NCI-H1105 (cell line): ENCODE data around the gene CLIC3.

ENCODE experiments used
- DNase-seq: peaks from one replicate; lab custom pipeline; 2025; lab: John Stamatoyannopoulos, UW

The CLIC3 gene

GRCh38 chr9:136980669-136981478 is 15.5 kb downstream of the CLIC3 start:
- DNase-seq: no peak

DNA sequence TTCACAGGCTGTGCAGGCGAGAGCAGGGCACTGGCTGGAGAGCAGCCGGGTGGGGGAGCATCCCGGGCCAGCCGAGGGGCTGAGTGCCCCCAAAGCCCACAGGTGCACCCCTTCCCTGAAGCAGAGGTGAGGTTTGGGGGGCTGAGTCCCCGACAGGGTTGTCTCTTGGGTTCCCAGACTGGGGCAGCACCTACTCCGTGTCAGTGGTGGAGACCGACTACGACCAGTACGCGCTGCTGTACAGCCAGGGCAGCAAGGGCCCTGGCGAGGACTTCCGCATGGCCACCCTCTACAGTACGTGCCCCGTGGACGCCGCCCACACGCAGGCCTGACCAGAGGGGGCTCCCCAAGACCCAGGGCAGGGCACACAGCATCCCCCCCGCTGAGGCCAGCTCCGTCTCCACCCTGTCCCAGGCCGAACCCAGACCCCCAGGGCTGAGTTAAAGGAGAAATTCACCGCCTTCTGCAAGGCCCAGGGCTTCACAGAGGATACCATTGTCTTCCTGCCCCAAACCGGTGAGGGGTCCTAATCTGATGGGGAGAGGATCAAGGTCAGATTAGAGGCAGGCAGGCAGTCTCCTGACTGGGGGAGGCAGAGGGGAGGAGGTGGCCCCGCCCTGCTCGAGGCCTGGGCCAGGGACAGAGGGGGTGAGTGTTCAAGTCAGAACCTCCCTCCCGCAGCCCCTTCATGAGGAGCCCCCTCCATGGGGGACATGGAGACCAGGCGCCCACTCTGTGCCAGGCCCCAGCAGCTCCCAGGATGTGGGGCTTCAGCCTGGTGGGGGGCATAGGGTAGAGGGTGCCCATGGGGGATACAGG is 16.4 kb downstream of the CLIC3 start:
- no peak for DNase-seq

- no peak for DNase-seq
Observed at GRCh38 chr9:136978865-136979544, 17.4 kb downstream of the CLIC3 start.

GRCh38 chr9:136978073-136978864 is 18.1 kb downstream of the CLIC3 start:
- DNase-seq: no peak

DNA sequence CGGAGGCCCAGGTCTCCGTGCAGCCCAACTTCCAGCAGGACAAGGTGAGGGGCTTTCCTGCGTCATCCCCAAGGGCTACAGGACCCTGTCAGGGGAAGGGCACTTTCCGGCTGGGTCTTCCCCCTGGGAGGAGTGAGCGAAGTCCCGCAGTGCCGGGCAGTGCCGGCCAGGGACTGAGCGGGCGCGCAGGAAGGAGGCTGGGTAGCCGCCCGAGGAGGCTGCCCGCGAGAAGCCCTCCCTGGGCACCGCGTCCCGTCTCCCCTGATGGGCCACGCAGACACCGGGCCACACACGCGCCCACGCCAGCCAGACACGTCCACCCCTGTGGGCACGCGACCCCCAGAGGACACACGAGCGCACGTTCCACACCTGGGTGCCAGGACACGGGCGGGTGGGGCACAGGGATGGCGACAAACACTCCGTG is 18.7 kb downstream of the CLIC3 start:
- no peak for DNase-seq

- DNase-seq: no peak
Observed at GRCh38 chr9:136977223-136977622, 19.1 kb downstream of the CLIC3 start, which contains the start of gene PTGDS. Gene PTGDS, plus strand, starts transcription at chr9:136977504. Its CDS starts 75 bp downstream, at chr9:136977579.

DNA sequence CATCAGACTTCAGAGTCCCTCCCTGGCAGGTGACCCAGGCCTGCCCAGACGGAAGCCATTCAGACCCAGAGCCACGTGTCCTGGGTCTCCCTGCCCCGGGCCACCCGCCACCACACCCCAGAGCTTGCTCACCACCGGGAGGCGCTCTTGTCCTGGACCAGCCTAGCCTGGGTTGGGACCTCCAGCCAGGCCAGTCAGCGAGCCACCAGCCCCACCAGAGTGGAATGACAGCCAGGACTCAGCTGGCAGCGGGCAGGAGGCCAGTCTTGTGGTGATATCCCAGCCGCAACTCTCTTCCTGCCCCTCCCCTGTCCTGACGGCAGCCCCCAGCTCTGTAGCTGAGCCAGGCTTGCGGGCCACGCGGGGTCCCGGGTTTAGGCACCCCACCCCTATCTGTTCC is 20.7 kb downstream of the CLIC3 start:
- no peak for DNase-seq

DNA sequence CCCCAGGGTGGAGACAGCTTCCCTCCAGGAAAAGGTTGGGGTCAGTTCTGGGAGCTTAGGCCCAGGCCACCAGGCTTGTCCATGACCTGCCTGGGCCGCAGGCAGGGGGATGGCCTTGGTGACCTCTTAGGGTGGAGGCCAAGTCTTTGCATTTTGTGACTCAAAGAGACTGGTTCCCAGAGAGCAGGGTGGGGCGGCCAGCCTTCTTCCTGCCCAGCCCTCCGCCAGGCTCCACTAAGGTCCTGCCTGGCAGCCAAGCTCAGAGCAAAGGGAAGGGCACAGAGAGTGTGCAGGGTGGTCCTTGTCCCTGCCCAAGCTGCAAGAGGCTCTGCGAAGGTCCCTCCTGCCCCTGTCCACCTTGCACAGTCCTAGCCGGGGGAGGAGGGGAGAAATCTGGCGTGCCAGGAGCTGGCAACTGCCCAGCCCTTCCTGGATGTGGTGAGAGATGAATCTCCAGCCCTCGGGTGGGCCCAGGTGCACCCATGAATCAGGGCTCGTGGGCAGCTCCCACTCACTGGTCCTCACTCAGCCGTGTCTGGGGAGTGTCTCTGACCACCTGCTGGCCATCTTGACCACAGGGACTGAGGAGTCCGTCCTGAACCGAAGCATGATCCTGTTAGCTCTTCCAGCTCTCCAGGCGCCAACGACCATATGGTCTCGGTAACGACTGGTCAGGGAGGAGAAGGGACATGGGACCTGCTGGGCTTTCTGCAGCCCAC is 21.4 kb downstream of the CLIC3 start:
- DNase-seq: no peak

DNA sequence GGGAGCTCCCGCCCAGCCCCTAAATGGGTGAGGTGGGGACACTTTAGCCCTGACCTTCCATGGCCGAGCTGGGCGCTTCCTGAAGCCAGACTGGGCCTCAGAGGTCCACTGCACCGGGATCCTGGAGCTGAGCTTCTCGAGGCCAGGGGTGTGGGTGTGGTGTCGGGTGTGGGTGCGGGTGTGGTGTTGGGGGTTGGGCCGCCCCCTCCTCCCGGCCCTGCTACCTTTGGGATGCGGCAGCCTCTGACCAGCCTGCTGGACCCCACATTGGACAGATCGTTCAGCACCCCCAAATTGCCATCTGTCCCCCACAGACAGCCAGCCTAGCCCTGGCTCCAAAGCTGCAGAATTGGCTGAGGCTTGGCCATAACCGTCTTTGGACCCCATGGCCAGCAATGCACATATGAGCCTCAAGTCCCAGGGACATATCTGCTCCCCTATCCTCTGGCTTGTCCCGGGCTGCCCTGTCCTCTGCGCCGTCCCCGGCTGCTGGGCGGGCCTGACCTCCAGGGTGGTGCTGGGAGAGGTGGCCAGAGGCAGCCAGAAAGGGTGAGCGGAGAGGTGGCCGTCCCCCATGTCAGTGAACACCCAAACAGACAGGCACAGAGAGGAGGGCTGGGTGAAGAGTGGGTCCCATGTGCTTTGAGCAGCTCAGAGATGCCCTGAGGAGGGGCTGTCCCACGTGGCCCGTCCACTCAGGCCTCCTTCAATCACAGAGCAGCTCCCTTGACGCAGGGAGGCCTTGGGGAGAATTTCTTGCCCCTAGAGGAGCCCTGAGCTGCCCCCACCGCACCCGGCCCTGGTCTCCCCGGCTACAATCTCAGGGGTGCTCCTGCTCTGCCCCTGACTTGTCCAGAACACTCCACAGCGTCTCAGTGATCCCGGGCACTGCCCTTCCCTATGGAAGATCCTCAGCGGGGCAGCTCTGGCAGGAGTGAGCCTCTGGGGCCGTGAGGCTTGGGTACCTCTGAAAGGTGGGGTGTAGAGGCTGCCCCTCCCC is 22.4 kb downstream of the CLIC3 start:
- DNase-seq: no peak

DNA sequence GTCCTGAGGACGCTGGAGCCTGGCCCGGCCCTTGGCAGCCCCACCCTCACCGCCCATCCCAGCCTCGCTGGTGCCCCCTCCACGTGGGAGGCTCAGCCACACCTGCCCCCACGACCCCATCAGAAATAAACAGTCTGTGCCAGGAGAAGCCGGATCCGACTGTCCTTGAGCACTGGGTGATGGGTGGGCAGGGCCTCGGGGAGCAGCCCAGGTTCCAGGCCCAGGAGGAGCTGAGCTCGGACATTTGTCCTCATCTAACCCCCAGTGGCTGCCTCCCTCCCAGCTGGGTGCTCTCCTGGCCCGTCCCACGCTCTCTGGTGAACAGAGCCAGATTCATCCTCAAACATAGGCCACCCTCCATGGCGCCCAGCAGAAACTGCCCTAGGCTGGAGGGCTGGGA is 23.6 kb downstream of the CLIC3 start:
- no peak for DNase-seq

GRCh38 chr9:136972335-136972734 is 24.0 kb downstream of the CLIC3 start:
- no peak for DNase-seq

- no peak for DNase-seq
Observed at GRCh38 chr9:136971746-136972145, 24.6 kb downstream of the CLIC3 start.

GRCh38 chr9:136970361-136970760 is 26.0 kb downstream of the CLIC3 start:
- no peak for DNase-seq

GRCh38 chr9:136969774-136970173 is 26.6 kb downstream of the CLIC3 start:
- no peak for DNase-seq

DNA sequence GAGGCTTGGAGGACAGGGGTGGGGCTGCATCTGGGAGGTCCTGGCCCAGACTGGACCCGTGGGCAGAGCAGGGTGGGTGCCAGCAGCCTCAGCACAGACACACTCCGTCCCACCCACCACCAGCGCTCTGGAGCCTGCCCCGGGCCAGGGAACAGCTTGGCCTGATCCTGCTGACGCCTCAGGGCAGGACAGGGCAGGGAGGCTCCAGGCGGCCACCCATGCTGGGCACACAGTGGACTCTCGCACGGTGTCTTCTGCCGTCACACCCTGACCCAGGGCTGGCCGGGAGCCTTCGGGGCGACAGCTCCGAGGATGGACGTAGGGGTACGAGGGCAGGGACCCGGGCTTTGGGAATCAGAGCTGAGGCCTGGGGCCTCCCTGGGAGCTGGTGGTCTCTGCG is 27.2 kb downstream of the CLIC3 start:
- no peak for DNase-seq

DNA sequence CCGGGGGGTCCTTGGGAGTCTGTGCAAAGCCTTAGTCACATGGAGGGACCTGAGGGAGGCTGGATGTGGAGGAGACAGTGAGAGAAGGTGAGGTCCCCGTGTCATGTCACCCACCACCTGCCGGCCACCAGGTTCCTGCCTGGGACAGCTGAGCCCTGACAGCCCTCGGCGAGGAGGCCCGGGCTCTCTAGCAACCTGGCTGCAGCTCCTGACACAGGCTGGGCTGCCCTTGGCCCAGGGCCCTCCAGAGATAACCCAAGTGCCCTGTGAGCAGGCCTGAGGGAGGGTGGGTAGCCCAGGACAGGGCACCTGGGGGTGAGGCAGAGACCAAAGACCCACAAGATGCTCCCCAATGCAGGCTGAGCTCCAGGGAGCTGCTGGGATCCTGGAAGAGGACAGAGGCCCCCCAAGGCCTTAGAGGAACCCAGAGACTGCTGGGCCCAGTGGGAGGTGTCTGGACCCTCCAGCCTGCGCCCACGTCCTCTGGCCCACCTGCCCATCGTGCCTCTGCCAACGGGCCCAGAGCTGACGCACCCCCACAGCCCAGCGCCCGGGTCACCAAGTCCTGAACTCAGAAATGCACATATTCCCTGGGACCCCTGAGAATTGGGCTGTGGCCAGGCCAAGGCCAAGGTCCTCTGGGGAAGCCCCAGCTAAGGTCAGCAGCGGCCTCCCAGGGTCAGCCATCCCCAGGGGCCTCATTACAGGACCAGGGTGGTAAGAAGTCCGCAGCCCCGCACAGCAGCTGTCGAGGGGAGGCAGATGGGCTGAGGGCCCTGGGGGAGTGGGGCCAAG is 27.8 kb downstream of the CLIC3 start:
- no peak for DNase-seq

- DNase-seq: no peak
Observed at GRCh38 chr9:136965771-136966484, 30.4 kb downstream of the CLIC3 start.

DNA sequence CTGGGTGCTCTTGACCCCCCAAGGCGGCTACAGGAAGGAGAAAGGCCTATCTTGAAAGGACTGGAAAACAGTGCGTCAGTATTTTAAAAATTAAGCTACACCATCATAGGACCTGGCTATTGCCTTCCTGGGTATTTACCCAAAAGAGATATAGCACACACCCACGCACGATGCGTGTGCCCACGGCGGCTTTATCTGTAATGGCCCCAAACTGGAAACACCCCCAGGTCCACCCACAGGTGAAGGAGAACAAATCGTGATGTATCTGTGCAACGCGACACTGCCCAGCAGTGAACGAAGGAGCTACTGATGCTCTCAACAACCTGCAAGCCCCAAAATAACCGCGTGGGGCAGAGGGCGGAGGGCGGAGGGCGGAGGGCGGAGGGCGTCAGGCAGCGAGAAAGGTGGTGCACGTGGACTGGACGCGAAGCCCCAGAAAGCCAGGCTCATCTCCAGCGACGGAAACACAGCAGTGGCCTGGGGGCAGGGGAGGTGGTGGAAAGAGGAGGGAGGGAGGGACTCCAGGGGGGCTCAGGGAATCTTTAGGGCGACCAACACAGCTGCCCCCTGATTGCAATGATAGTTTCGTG is 31.4 kb downstream of the CLIC3 start:
- no peak for DNase-seq
